Fibroblast of pulmonary artery (primary cell): ENCODE data around the gene POLE.
"Not testable (repeated sequence)": the region's sequence is repeated elsewhere in the genome, so short reads cannot be mapped to it uniquely, and the experiment has no call there.

Source experiments
- DNase-seq: peaks from one replicate; pipeline ENCODE4 v3.0.0-alpha.2; 2010; ENCODE audit warnings: low read depth
- H3K4me3 ChIP-seq: replicated peaks from 2 replicates; pipeline ENCODE4 v1.5.1; 2011; ENCODE audit warnings: low read depth, mild to moderate bottlenecking, control low read depth, low read length, moderate library complexity
- CTCF ChIP-seq: IDR thresholded peaks from 2 replicates; pipeline ENCODE4 v1.5.1; 2011; ENCODE audit warnings: mild to moderate bottlenecking, control low read depth, low read length, inconsistent platforms; ENCODE audit errors: missing control alignments

The POLE gene

GRCh38 chr12:132698341-132698740 lies 11.2 kb upstream of the POLE start:
- H3K4me3 ChIP-seq = no peak overlapping the region
- TF ChIP-seq CTCF = no peak
- no peak for DNase-seq

- no peak for DNase-seq
- TF ChIP-seq CTCF = no peak
- H3K4me3 ChIP-seq = no peak overlapping the region
These were observed 8.3 kb upstream of the POLE start for GRCh38 chr12:132695431-132695830.

- not testable (repeated sequence) for H3K4me3 ChIP-seq, DNase-seq
These were observed 7.7 kb upstream of the POLE start for GRCh38 chr12:132694888-132695287.

GRCh38 chr12:132692030-132692429 lies 4.9 kb upstream of the POLE start:
- DNase-seq, H3K4me3 ChIP-seq: not testable (repeated sequence)

- TF ChIP-seq CTCF = no peak
- no peak for DNase-seq
- H3K4me3 ChIP-seq = no peak overlapping the region
These were observed 3.0 kb upstream of the POLE start for GRCh38 chr12:132690112-132690511.

- TF ChIP-seq CTCF = no peak
- DNase-seq = no peak
- no peak overlapping the region for H3K4me3 ChIP-seq
These were observed 2.1 kb upstream of the POLE start for GRCh38 chr12:132689227-132689626.

- TF ChIP-seq CTCF = no peak
- peak overlapping the region; percentile 60 for H3K4me3 ChIP-seq
- no peak for DNase-seq
These were observed 324 bp downstream of the POLE start for GRCh38 chr12:132686825-132687210.

- DNase-seq = no peak
- TF ChIP-seq CTCF = no peak
- no peak overlapping the region for H3K4me3 ChIP-seq
These were observed 1.7 kb downstream of the POLE start for GRCh38 chr12:132685400-132685799.
